ENCODE measurements around the gene DDX42. TPM values are rescaled to one million over a fixed set of nuclear protein-coding genes. Genes with fewer than 3 reads are reported as not detected.

Gene DDX42
- total RNA-seq, 1 donor from 2014 or later = 121 TPM

DNA sequence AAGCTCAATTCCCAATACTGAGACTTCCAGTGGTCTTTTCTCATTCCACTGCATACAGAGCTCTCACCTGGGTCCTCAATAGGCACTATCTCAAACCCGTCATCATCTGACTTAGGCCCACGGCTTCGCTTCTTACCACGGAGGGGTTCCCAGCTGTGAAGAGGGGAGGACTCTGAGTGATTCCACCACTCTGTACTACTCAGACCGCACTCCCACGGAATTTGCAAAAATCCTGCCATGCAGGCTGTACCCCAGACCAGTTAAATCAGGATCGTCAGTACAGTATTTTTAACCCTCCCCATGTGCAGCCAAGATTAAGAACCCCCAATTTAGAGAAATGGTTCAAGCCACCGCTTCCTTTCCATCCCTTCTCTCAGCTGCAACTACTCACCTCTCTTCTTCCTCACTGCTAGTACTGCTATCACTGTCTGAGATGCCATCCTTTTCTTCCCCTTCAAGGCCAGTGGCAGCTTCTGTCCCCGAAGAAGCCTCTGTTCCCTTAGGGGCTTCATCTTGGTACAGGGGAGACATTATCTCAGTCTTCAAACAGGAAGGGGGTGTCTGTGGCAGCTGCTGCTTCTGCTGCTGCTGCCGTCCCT lies 47.1 kb downstream of the DDX42 start:
- no peak overlapping the region for H3K4me3 ChIP-seq
- H3K27ac ChIP-seq = no peak overlapping the region
- peaks cover 8% of the 10 kb centered on the region for H3K4me1 ChIP-seq
- intact Hi-C loops (cut with DNase I) = no loop called here
- H3K9me3 ChIP-seq = no peaks in the 10 kb centered on the region
- H3K36me3 ChIP-seq = peaks cover 0 to 86% of the 10 kb centered on the region in 2 donors
- DNase-seq (ENCODE audit: extremely low spot score in 2 of 2) = no peak
- no peaks in the 10 kb centered on the region for H3K27me3 ChIP-seq
- TF ChIP-seq POLR2AphosphoS5 (IDR thresholded peaks at IDR 0.05; ENCODE audit: insufficient read depth in 1 of 2, low read depth in 1 of 2) (no peak), POLR2A (IDR thresholded peaks at IDR 0.05) (no peak)
- TF ChIP-seq, protein P1, sequence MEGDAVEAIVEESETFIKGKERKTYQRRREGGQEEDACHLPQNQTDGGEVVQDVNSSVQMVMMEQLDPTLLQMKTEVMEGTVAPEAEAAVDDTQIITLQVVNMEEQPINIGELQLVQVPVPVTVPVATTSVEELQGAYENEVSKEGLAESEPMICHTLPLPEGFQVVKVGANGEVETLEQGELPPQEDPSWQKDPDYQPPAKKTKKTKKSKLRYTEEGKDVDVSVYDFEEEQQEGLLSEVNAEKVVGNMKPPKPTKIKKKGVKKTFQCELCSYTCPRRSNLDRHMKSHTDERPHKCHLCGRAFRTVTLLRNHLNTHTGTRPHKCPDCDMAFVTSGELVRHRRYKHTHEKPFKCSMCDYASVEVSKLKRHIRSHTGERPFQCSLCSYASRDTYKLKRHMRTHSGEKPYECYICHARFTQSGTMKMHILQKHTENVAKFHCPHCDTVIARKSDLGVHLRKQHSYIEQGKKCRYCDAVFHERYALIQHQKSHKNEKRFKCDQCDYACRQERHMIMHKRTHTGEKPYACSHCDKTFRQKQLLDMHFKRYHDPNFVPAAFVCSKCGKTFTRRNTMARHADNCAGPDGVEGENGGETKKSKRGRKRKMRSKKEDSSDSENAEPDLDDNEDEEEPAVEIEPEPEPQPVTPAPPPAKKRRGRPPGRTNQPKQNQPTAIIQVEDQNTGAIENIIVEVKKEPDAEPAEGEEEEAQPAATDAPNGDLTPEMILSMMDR (IDR thresholded peaks at IDR 0.05) = no peak

DNA sequence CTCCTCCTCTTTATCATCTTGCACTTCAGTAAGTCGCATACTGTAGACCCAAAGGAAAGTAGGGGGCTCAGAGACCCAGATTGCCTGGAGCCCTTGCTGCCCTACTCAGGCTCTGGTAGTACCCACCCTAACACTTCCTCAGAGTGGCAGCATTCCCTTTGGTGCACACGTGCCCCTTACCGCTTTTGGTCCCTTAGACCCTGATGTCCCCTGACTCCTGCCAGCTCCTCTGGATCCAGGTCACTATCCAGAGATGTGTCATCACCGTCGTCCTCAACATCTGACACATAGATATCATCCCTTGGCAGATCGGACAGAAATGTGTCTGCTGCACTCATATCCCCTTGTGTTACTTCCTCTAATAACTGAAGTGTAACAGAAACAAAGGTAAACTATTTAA lies 47.8 kb downstream of the DDX42 start:
- Histone ChIP-seq H3K27me3 (no peaks in the 10 kb centered on the region), H3K4me3 (no peak overlapping the region), H3K36me3 (peaks cover 0 to 78% of the 10 kb centered on the region in 2 donors), H3K27ac (no peak overlapping the region), H3K4me1 (peaks cover 12% of the 10 kb centered on the region), H3K9me3 (no peaks in the 10 kb centered on the region)
- no peak for DNase-seq (ENCODE audit: extremely low spot score in 2 of 2)
- intact Hi-C loops (cut with DNase I) = no loop called here
- TF ChIP-seq POLR2A (IDR thresholded peaks at IDR 0.05) (no peak), POLR2AphosphoS5 (IDR thresholded peaks at IDR 0.05; ENCODE audit: insufficient read depth in 1 of 2, low read depth in 1 of 2) (no peak)
- TF ChIP-seq, protein P1 (IDR thresholded peaks at IDR 0.05) = no peak

DNA sequence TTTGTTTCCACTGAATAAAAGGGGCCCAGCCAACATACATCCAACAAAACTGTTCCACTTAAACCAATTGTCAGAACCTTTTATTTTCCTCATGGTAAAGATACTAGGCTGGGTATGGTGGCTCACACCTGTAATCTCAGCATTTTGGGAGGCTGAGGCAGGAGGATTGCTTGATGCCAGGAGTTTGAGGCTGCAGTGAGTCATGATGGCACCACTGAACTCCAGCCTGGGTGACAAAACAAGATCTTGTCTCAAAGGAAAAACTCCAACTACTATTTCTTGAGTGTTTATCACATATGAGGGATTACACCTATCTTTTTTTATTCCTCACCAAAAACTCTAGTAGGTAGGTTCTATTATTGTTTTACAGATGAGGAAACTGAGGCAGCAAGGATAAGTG lies 48.6 kb downstream of the DDX42 start:
- H3K27me3 ChIP-seq = no peaks in the 10 kb centered on the region
- intact Hi-C loops (cut with DNase I) = no loop called here
- no peak for DNase-seq (ENCODE audit: extremely low spot score in 2 of 2)
- peaks cover 12% of the 10 kb centered on the region for H3K4me1 ChIP-seq
- H3K36me3 ChIP-seq = peaks cover 0 to 71% of the 10 kb centered on the region in 2 donors
- TF ChIP-seq, protein P1 (IDR thresholded peaks at IDR 0.05) = no peak
- no peak for TF ChIP-seq POLR2A (IDR thresholded peaks at IDR 0.05)
- TF ChIP-seq POLR2AphosphoS5 (IDR thresholded peaks at IDR 0.05; ENCODE audit: insufficient read depth in 1 of 2, low read depth in 1 of 2) = no peak
- H3K4me3 ChIP-seq = no peak overlapping the region
- H3K9me3 ChIP-seq = no peaks in the 10 kb centered on the region
- no peak overlapping the region for H3K27ac ChIP-seq

DNA sequence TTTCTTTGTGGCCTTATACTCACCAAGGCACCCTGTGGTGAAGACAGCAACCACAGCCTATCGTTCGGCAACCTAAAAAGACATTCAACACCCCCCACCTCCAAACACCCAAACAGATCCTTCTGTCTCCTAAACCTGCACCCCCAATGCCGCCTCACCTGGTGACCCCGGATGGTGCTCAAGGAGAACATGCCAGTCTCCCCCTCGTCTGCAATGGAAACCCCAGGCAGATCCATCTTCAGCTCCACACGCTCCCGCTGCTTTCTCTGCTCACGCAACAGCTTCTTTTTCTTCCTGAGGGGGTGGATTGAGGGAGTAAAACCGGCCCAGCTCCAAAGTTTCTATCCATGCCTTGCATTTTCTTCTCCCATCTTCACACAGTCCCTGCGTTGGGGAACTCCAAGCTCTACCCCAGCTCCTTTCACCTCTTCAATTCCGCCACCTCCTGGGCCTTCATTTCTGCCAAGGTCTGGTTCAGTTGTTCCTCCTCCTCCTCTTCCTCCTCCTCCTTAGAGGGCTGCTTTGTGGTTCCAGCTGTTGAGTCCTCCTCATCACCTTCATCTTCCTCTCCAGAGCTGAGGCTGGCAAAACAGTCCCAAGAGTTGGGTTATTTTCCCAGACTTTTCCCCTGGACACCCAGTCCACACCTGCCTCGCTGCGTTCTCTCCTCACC lies 49.8 kb downstream of the DDX42 start:
- Histone ChIP-seq H3K27me3 (no peaks in the 10 kb centered on the region), H3K27ac (no peak overlapping the region), H3K36me3 (peaks cover 0 to 58% of the 10 kb centered on the region in 2 donors), H3K4me1 (peaks cover 24% of the 10 kb centered on the region), H3K9me3 (no peaks in the 10 kb centered on the region), H3K4me3 (no peak overlapping the region)
- TF ChIP-seq POLR2A (IDR thresholded peaks at IDR 0.05) = no peak
- no peak for TF ChIP-seq POLR2AphosphoS5 (IDR thresholded peaks at IDR 0.05; ENCODE audit: insufficient read depth in 1 of 2, low read depth in 1 of 2)
- TF ChIP-seq, protein P1 (IDR thresholded peaks at IDR 0.05) = no peak
- intact Hi-C loops (cut with DNase I) = no loop called here
- DNase-seq (ENCODE audit: extremely low spot score in 2 of 2) = no peak

DNA sequence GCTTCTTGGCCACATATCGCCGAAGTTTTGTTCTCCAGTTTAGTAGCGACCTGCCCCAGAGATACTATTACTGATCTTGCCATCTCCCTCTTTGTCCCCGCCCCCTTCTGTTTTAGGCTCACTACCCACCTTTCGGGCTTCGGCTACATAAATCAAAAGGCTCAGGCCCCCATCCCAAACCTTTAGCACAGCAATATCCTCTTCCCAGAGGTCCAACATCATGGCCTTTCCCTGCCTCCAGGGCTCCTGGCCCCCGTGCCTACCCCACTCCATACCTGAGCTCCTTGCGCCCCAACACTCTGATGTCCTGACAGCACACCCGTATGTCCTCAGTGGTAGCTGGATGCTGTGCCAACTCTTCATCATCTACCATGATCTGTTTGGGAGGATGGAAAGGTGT lies 50.4 kb downstream of the DDX42 start:
- H3K36me3 ChIP-seq = peaks cover 0 to 58% of the 10 kb centered on the region in 2 donors
- H3K9me3 ChIP-seq = no peaks in the 10 kb centered on the region
- no peak for DNase-seq (ENCODE audit: extremely low spot score in 2 of 2)
- H3K27me3 ChIP-seq = no peaks in the 10 kb centered on the region
- H3K4me1 ChIP-seq = peaks cover 30% of the 10 kb centered on the region
- no peak overlapping the region for H3K4me3 ChIP-seq
- intact Hi-C loops (cut with DNase I) = no loop called here
- no peak overlapping the region for H3K27ac ChIP-seq
- TF ChIP-seq POLR2AphosphoS5 (IDR thresholded peaks at IDR 0.05; ENCODE audit: insufficient read depth in 1 of 2, low read depth in 1 of 2) (no peak), POLR2A (IDR thresholded peaks at IDR 0.05) (no peak)
- TF ChIP-seq, protein P1 (IDR thresholded peaks at IDR 0.05) = no peak

All from vagina (tissue), 2 donors.